Endodermal cell (in vitro differentiated cells): ENCODE data around the gene AP2M1. TPM values are rescaled to one million over a fixed set of nuclear protein-coding genes. Genes with fewer than 3 reads are reported as not detected.

Source experiments
- DNase-seq: peaks from one replicate; pipeline ENCODE4 v3.0.0-alpha.2; 2017
- H3K27ac ChIP-seq: 2 replicates; pipeline ENCODE4 v1.5.1; 2013; ENCODE audit warnings: mild to moderate bottlenecking, low read depth, low read length, moderate library complexity
- H3K27me3 ChIP-seq: 2 replicates; pipeline ENCODE4 v1.6.1; 2013; ENCODE audit warnings: mild to moderate bottlenecking, low read length, moderate library complexity; ENCODE audit not compliant: insufficient read depth, control insufficient read depth, poor library complexity, severe bottlenecking
- H3K36me3 ChIP-seq: 2 replicates; pipeline ENCODE4 v1.7.0; 2013; ENCODE audit warnings: mild to moderate bottlenecking, low read length, moderate library complexity; ENCODE audit not compliant: control insufficient read depth, insufficient read depth
- H3K4me1 ChIP-seq: one replicate; pipeline ENCODE4 v1.7.0; 2013; ENCODE audit warnings: low read length; ENCODE audit not compliant: control insufficient read depth, insufficient read depth
- H3K4me3 ChIP-seq: 2 replicates; pipeline ENCODE4 v1.5.1; 2013; ENCODE audit warnings: mild to moderate bottlenecking, low read length, moderate library complexity
- H3K9ac ChIP-seq: 2 replicates; pipeline ENCODE4 v1.6.1; 2013; ENCODE audit warnings: mild to moderate bottlenecking, low read length, moderate library complexity; ENCODE audit not compliant: poor library complexity, severe bottlenecking; ENCODE audit errors: extremely low read depth
- H3K9me3 ChIP-seq: 2 replicates; pipeline ENCODE4 v1.6.1; 2013; ENCODE audit warnings: mild to moderate bottlenecking, low read length, moderate library complexity; ENCODE audit not compliant: control insufficient read depth
- H3K27ac Mint-ChIP-seq: 2 replicates; pipeline ENCODE4 v1.8.0; 2020; ENCODE audit warnings: mixed read lengths
- H3K27me3 Mint-ChIP-seq: 2 replicates; pipeline ENCODE4 v1.8.0; 2021; ENCODE audit warnings: mild to moderate bottlenecking, mixed read lengths; ENCODE audit not compliant: insufficient read depth
- H3K36me3 Mint-ChIP-seq: 2 replicates; pipeline ENCODE4 v1.8.0; 2020; ENCODE audit warnings: low read depth, mixed read lengths
- H3K4me1 Mint-ChIP-seq: 2 replicates; pipeline ENCODE4 v1.8.0; 2020; ENCODE audit warnings: mixed read lengths
- H3K4me3 Mint-ChIP-seq: 2 replicates; pipeline ENCODE4 v1.8.0; 2020; ENCODE audit warnings: mild to moderate bottlenecking, moderate library complexity, mixed read lengths
- H3K9me3 Mint-ChIP-seq: 2 replicates; pipeline ENCODE4 v1.8.0; 2020; ENCODE audit warnings: mild to moderate bottlenecking, mixed read lengths
- WGBS, 2 experiments: methylation state at CpG; one replicate each; pipeline versions ENCODE4 v1.1.5 to v1.1.7; 2013; ENCODE audit warnings: missing lambda C conversion rate in 2 of 2, mixed read lengths in 1 of 2; ENCODE audit not compliant: insufficient coverage in 1 of 2, insufficient read length in 1 of 2; 5-methylcytosine and 5-hydroxymethylcytosine counted together
- total RNA-seq, 2 donors: library from RNA; stranded (reverse); fragmentation: NEBNext Ultra II Directional in 1 of 2; extraction: Animal tissue kit (Norgen Biotek cat#: 25700) in 1 of 2; gene quantifications; 2 replicates in 1 of 2; 3 replicates in 1 of 2; pipeline ENCODE4 v1.2.1, GENCODE V29; 2021
- TF ChIP-seq, protein P1 (sequence below): fragments of 200-600 bp; sonication (generic); conservative IDR thresholded peaks from 2 replicates; pipeline ENCODE4 v1.5.0; 2021; ENCODE audit warnings: antibody characterized with exemption, mild to moderate bottlenecking

AP2M1 gene
- total RNA-seq, 2 donors from 2014 or later, result 412 to 450 TPM

DNA sequence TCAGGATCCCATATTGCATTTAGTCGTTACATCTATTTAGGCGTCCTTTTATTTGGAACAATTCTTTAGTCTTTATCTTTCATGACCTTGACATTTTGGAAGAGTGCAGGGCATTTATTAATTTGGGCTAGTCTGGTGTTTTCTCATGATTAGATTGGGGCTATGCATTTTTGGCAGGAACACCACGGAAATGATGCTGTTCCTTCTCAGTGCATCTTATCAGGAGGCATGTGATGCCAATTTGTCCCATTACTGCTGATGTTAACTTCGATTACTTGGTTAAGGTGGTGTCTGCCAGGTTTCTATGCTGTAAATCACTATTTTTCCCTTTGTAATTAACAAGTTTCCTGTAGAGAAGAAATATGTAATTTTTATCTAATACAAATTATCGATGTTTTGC is 36.6 kb downstream of the AP2M1 start:
- H3K4me1 Mint-ChIP-seq, result no peaks in the 10 kb centered on the region
- H3K36me3 Mint-ChIP-seq, result no peaks in the 10 kb centered on the region
- Histone ChIP-seq H3K9ac (no peak overlapping the region), H3K36me3 (no peaks in the 10 kb centered on the region), H3K27ac (no peak overlapping the region), H3K4me1 (no peaks in the 10 kb centered on the region), H3K9me3 (no peaks in the 10 kb centered on the region), H3K27me3 (no peaks in the 10 kb centered on the region), H3K4me3 (no peak overlapping the region)
- peaks cover 12% of the 10 kb centered on the region for H3K27me3 Mint-ChIP-seq
- WGBS, 2 experiments, result 87 to 91% methylated on average over 3 to 4 of the region's 5 CpGs
- TF ChIP-seq, protein P1, sequence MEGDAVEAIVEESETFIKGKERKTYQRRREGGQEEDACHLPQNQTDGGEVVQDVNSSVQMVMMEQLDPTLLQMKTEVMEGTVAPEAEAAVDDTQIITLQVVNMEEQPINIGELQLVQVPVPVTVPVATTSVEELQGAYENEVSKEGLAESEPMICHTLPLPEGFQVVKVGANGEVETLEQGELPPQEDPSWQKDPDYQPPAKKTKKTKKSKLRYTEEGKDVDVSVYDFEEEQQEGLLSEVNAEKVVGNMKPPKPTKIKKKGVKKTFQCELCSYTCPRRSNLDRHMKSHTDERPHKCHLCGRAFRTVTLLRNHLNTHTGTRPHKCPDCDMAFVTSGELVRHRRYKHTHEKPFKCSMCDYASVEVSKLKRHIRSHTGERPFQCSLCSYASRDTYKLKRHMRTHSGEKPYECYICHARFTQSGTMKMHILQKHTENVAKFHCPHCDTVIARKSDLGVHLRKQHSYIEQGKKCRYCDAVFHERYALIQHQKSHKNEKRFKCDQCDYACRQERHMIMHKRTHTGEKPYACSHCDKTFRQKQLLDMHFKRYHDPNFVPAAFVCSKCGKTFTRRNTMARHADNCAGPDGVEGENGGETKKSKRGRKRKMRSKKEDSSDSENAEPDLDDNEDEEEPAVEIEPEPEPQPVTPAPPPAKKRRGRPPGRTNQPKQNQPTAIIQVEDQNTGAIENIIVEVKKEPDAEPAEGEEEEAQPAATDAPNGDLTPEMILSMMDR, result no peak
- H3K27ac Mint-ChIP-seq, result no peak overlapping the region
- H3K9me3 Mint-ChIP-seq, result no peaks in the 10 kb centered on the region
- DNase-seq, result no peak
- H3K4me3 Mint-ChIP-seq, result no peak overlapping the region

DNA sequence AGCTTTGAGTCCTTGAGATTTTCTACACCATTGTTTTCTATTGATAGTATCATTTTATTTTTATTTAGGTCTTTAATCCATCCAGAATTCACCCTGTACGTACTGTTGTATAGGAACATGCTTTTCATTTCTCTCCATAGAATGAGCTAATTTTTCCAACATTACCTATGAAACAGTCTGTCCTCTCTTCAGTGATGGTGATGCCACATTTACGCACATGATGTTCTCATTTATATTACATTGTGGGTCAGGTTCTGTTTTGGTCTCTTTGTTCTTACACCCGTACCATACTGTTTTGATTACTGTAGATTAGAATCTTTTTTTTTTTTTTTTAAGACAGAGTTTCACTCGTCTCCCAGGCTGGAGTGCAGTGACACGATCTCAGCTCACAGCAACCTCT is 37.1 kb downstream of the AP2M1 start:
- Histone ChIP-seq H3K27ac (no peak overlapping the region), H3K9ac (no peak overlapping the region), H3K27me3 (no peaks in the 10 kb centered on the region), H3K4me1 (no peaks in the 10 kb centered on the region), H3K4me3 (no peak overlapping the region), H3K36me3 (no peaks in the 10 kb centered on the region), H3K9me3 (no peaks in the 10 kb centered on the region)
- TF ChIP-seq, protein P1, result no peak
- no peaks in the 10 kb centered on the region for H3K9me3 Mint-ChIP-seq
- no peaks in the 10 kb centered on the region for H3K4me1 Mint-ChIP-seq
- no peak overlapping the region for H3K4me3 Mint-ChIP-seq
- 90% methylated on average over 4 of the region's 5 CpGs; no CpG with 5 or more reads in 1 of the 2 experiments for WGBS, 2 experiments
- H3K27ac Mint-ChIP-seq, result no peak overlapping the region
- DNase-seq, result no peak
- H3K36me3 Mint-ChIP-seq, result no peaks in the 10 kb centered on the region
- H3K27me3 Mint-ChIP-seq, result peaks cover 8% of the 10 kb centered on the region

DNA sequence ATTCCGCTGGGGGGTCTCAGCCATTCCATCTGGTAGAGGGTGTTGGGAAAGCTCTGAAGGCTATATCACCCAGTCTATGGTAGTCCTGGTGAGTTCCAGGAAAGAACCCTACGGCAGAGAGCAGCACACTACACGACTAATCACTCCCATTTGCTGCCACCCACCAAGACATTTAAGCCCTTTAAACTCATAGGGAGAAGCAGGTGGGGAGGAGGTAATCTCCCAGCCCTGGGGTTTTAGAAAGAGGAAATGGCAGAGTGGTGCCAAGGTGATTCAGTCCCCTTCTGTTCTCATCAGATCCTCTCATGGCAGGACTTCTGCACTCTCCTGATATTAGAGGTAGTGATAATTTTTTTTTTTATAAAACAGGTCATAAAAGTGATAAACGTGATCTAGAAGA is 44.2 kb downstream of the AP2M1 start:
- 72% methylated on average over 3 of the region's 4 CpGs; no CpG with 5 or more reads in 1 of the 2 experiments for WGBS, 2 experiments
- no peak overlapping the region for H3K27ac Mint-ChIP-seq

More for the DNA sequence above, 44.2 kb downstream of the AP2M1 start:
- TF ChIP-seq, protein P1, result no peak
- H3K9me3 Mint-ChIP-seq, result no peaks in the 10 kb centered on the region
- H3K4me1 Mint-ChIP-seq, result no peaks in the 10 kb centered on the region
- H3K27me3 Mint-ChIP-seq, result peaks cover 3% of the 10 kb centered on the region
- no peak overlapping the region for H3K4me3 Mint-ChIP-seq
- no peak for DNase-seq
- Histone ChIP-seq H3K36me3 (no peaks in the 10 kb centered on the region), H3K27ac (no peak overlapping the region), H3K9me3 (no peaks in the 10 kb centered on the region), H3K4me3 (no peak overlapping the region), H3K4me1 (no peaks in the 10 kb centered on the region), H3K9ac (no peak overlapping the region), H3K27me3 (peaks cover 5% of the 10 kb centered on the region)
- H3K36me3 Mint-ChIP-seq, result no peaks in the 10 kb centered on the region
